ENCODE results near the gene ABAT.
"Not testable (repeated sequence)": the region's sequence is repeated elsewhere in the genome, so short reads cannot be mapped to it uniquely, and the experiment has no call there.

The ABAT gene

GRCh38 chr16:8796469-8797363 lies 122.3 kb downstream of the ABAT start:
- Histone ChIP-seq H3K9me3 (no peaks in the 10 kb centered on the region), H3K4me1 (peaks cover 0 to 62% (median 30%) of the 10 kb centered on the region in 4 donors), H3K27ac (peak overlapping the region; percentile 83 to 86), H3K27me3 (no peaks in the 10 kb centered on the region), H3K4me3 (peak overlapping the region; percentile 94 to 98), H3K36me3 (peaks cover 2 to 7% (median 6%) of the 10 kb centered on the region in 3 donors)
- no peak for DNase-seq
- intact Hi-C loops (cut with DNase I; ENCODE audit: low total_unique reads), result loop anchor here (5.0 to 10.0 kb wide), 2 partner anchors 71 to 122 kb away; partner anchors contain the start of genes ABAT and CARHSP1
- TF ChIP-seq CTCF (IDR thresholded peaks at IDR 0.05), result no peak

- Histone ChIP-seq H3K36me3 (peaks cover 10 to 15% (median 14%) of the 10 kb centered on the region in 3 donors), H3K9me3 (no peaks in the 10 kb centered on the region), H3K27me3 (no peaks in the 10 kb centered on the region), H3K4me1 (peaks cover 0 to 62% (median 30%) of the 10 kb centered on the region in 4 donors), H3K4me3 (peak within 1 kb of the TSS; percentile 94 to 98), H3K27ac (peak within 1 kb of the TSS; percentile 83 to 86)
- TF ChIP-seq CTCF (IDR thresholded peaks at IDR 0.05), result peak in 1 of 2 experiments; percentile 41
- peak; percentile 96 to 98 for DNase-seq
- intact Hi-C loops (cut with DNase I; ENCODE audit: low total_unique reads), result loop anchor here (5.0 to 10.0 kb wide), 2 partner anchors 70 to 123 kb away; partner anchors contain the start of genes ABAT and CARHSP1
These were observed 123.2 kb downstream of the ABAT start, which contains the start of the genes PMM2 and TMEM186 for GRCh38 chr16:8797364-8798173. Gene PMM2 (plus strand): TSS chr16:8797839. CDS start chr16:8797883, 44 bp downstream. Gene TMEM186 (minus strand): TSS chr16:8797639. CDS start chr16:8797614, 25 bp downstream.

GRCh38 chr16:8798174-8798527 lies 123.7 kb downstream of the ABAT start:
- peak overlapping the region; percentile 83 to 86 for H3K27ac ChIP-seq
- H3K36me3 ChIP-seq, result peaks cover 15 to 21% (median 20%) of the 10 kb centered on the region in 3 donors
- DNase-seq, result no peak
- H3K4me3 ChIP-seq, result peak overlapping the region; percentile 94 to 98
- TF ChIP-seq CTCF (IDR thresholded peaks at IDR 0.05), result no peak
- intact Hi-C loops (cut with DNase I; ENCODE audit: low total_unique reads), result loop anchor here (5.0 to 10.0 kb wide), 2 partner anchors 69 to 123 kb away; partner anchors contain the start of genes ABAT and CARHSP1
- peaks cover 0 to 61% (median 30%) of the 10 kb centered on the region in 4 donors for H3K4me1 ChIP-seq
- H3K27me3 ChIP-seq, result no peaks in the 10 kb centered on the region
- no peaks in the 10 kb centered on the region for H3K9me3 ChIP-seq

- intact Hi-C loops (cut with DNase I; ENCODE audit: low total_unique reads), result loop anchor here (5.0 to 10.0 kb wide), 2 partner anchors 69 to 124 kb away; partner anchors contain the start of genes ABAT and CARHSP1
- H3K4me1 ChIP-seq, result peaks cover 0 to 56% (median 30%) of the 10 kb centered on the region in 4 donors
- no peak for TF ChIP-seq CTCF (IDR thresholded peaks at IDR 0.05)
These were observed 124.2 kb downstream of the ABAT start for GRCh38 chr16:8798535-8799157.

GRCh38 chr16:8801701-8802100 lies 127.3 kb downstream of the ABAT start:
- Histone ChIP-seq H3K27ac (no peak overlapping the region), H3K4me3 (no peak overlapping the region), H3K9me3 (no peaks in the 10 kb centered on the region), H3K36me3 (peaks cover 31 to 50% (median 48%) of the 10 kb centered on the region in 3 donors), H3K27me3 (no peaks in the 10 kb centered on the region), H3K4me1 (peaks cover 0 to 37% (median 24%) of the 10 kb centered on the region in 4 donors)
- DNase-seq, result no peak
- intact Hi-C loops (cut with DNase I; ENCODE audit: low total_unique reads), result loop anchor here (10.0 kb wide), 1 partner anchor 163 kb away; the partner anchor contains the start of gene USP7
- TF ChIP-seq CTCF (IDR thresholded peaks at IDR 0.05), result no peak

More at GRCh38 chr16:8798535-8799157, 124.2 kb downstream of the ABAT start:
- H3K9me3 ChIP-seq, result no peaks in the 10 kb centered on the region
- no peaks in the 10 kb centered on the region for H3K27me3 ChIP-seq
- peaks cover 20 to 26% (median 24%) of the 10 kb centered on the region in 3 donors for H3K36me3 ChIP-seq
- peak overlapping the region; percentile 94 to 98 for H3K4me3 ChIP-seq
- no peak for DNase-seq
- peak overlapping the region; percentile 83 to 86 for H3K27ac ChIP-seq

GRCh38 chr16:8803733-8804132 lies 129.3 kb downstream of the ABAT start:
- H3K4me3 ChIP-seq, H3K27ac ChIP-seq, H3K27me3 ChIP-seq, H3K9me3 ChIP-seq, DNase-seq: not testable (repeated sequence)
- H3K36me3 ChIP-seq, result peaks cover 51 to 70% (median 69%) of the 10 kb centered on the region in 3 donors
- intact Hi-C loops (cut with DNase I; ENCODE audit: low total_unique reads), result loop anchor here (10.0 kb wide), 1 partner anchor 161 kb away; the partner anchor contains the start of gene USP7
- H3K4me1 ChIP-seq, result peaks cover 0 to 25% (median 18%) of the 10 kb centered on the region in 4 donors

Data from tibial artery (tissue), 4 donors.